Natural killer cell (primary cell): Measurements from ENCODE around the gene LTBP4. TPM values are rescaled to one million over a fixed set of nuclear protein-coding genes. Genes with fewer than 3 reads are reported as not detected.

Source experiments
- ATAC-seq, 3 donors: fragments of 150-1000 bp in 2 of 3; fragments of 200-7000 bp in 1 of 3; cut with Tn5 transposase; 1 replicate in 1 of 3; 2 replicates in 2 of 3; pipeline ENCODE4 v1.10.0; 2021; ENCODE audit warnings: mild to moderate bottlenecking in 2 of 3, moderate library complexity in 2 of 3
- DNase-seq, 2 donors: peaks; one replicate each; pipeline versions ENCODE4 v3.0.0 to v3.0.0-alpha.2; 2013 to 2021; ENCODE audit warnings: mixed read lengths in 1 of 2
- H3K27ac ChIP-seq: one replicate; pipeline ENCODE4 v1.5.1; 2013; ENCODE audit warnings: mild to moderate bottlenecking, low read length
- H3K27me3 ChIP-seq: one replicate; pipeline ENCODE4 v1.6.1; 2013; ENCODE audit warnings: low read length; ENCODE audit not compliant: control insufficient read depth, insufficient read depth
- H3K36me3 ChIP-seq: one replicate; pipeline ENCODE4 v1.6.1; 2013; ENCODE audit warnings: low read length; ENCODE audit not compliant: control insufficient read depth, insufficient read depth
- H3K4me1 ChIP-seq: one replicate; pipeline ENCODE4 v1.6.1; 2013; ENCODE audit warnings: low read length; ENCODE audit not compliant: control insufficient read depth, insufficient read depth
- H3K4me3 ChIP-seq: one replicate; pipeline ENCODE4 v1.5.1; 2013; ENCODE audit warnings: low read length
- H3K9me3 ChIP-seq: one replicate; pipeline ENCODE4 v1.6.1; 2013; ENCODE audit warnings: low read length; ENCODE audit not compliant: control insufficient read depth, insufficient read depth
- H3K27ac Mint-ChIP-seq, 2 donors: one replicate each; pipeline ENCODE4 v1.8.0; 2022; ENCODE audit warnings: mild to moderate bottlenecking in 2 of 2, mixed read lengths in 2 of 2, moderate library complexity in 1 of 2
- H3K27me3 Mint-ChIP-seq, 2 donors: one replicate each; pipeline ENCODE4 v1.8.0; 2022; ENCODE audit warnings: low read depth in 2 of 2, mixed read lengths in 2 of 2
- H3K36me3 Mint-ChIP-seq: one replicate; pipeline ENCODE4 v1.8.0; 2022; ENCODE audit warnings: mixed read lengths
- H3K4me1 Mint-ChIP-seq, 2 donors: one replicate each; pipeline ENCODE4 v1.8.0; 2022; ENCODE audit warnings: mixed read lengths in 2 of 2
- H3K4me3 Mint-ChIP-seq: one replicate; pipeline ENCODE4 v1.8.0; 2022; ENCODE audit warnings: mild to moderate bottlenecking, moderate library complexity, mixed read lengths
- H3K9me3 Mint-ChIP-seq, 2 donors: one replicate each; pipeline ENCODE4 v1.8.0; 2022; ENCODE audit warnings: mixed read lengths in 2 of 2
- CTCF ChIP-seq: fragments of 200-600 bp; IDR thresholded peaks from one replicate; pipeline ENCODE4 v1.8.0; 2022; ENCODE audit warnings: antibody characterized with exemption
- WGBS: methylation state at CpG from one replicate; pipeline ENCODE4 v1.1.7; 2013; ENCODE audit warnings: missing lambda C conversion rate; ENCODE audit not compliant: insufficient coverage; 5-methylcytosine and 5-hydroxymethylcytosine counted together
- intact Hi-C: fragments of 100-400 bp; cut with micrococcal nuclease; formaldehyde crosslinking; loops from one replicate; pipeline ENCODE4 v1.14.2; 2022
- total RNA-seq, 4 donors: library from RNA; stranded (reverse); fragments of 120-200 nt in 1 of 4; gene quantifications; one replicate each; pipeline versions ENCODE4 v1.2.3 to v1.2.4, GENCODE V29; 2013 to 2022

Gene LTBP4
- total RNA-seq, 3 donors from 2014 or later (not counting 1 experiment from before 2014, with no cell fraction given) = 153 to 182 (median 157) TPM

DNA sequence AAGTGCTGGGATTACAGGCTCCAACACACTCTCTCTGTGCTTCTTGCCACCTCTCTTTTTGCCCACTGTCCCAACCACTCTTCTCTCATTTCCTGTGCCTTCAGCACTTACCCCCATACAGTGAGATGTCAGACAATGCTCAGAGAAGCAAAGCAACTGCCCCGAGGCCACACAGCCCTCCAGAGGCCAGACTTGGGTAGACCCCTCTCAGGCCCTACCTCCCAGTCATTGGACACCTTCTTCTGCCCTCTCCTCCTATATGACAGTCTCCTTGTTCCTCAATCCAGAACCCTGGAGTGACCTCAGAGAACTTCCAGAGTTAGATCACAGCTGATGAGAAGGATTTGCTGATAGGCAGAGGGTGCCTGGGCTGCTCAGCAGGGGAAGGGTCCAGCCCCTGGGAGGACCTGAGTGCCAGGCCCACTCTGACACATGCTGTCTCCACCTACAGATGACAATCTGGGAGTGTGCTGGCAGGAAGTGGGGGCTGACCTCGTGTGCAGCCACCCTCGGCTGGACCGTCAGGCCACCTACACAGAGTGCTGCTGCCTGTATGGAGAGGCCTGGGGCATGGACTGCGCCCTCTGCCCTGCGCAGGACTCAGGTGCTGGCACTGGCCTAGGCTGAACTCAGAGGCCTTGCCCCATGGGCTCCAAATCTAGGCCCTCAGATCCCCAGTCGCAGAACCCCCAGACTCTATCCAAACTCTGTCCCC is 24.4 kb downstream of the LTBP4 start:
- no peak for TF ChIP-seq CTCF
- no peaks in the 10 kb centered on the region for H3K27me3 Mint-ChIP-seq
- peak overlapping the region; percentile 3 to 67 for H3K27ac Mint-ChIP-seq
- Histone ChIP-seq H3K4me1 (no peaks in the 10 kb centered on the region), H3K9me3 (no peaks in the 10 kb centered on the region), H3K27me3 (no peaks in the 10 kb centered on the region), H3K4me3 (no peak overlapping the region), H3K27ac (no peak overlapping the region), H3K36me3 (peaks cover 11% of the 10 kb centered on the region)
- no peak for DNase-seq
- H3K36me3 Mint-ChIP-seq = no peaks in the 10 kb centered on the region
- no peak overlapping the region for H3K4me3 Mint-ChIP-seq
- peaks cover 0 to 24% of the 10 kb centered on the region in 2 donors for H3K4me1 Mint-ChIP-seq
- no peaks in the 10 kb centered on the region for H3K9me3 Mint-ChIP-seq
- no peak for ATAC-seq
- intact Hi-C loops = no loop called here
- WGBS = 64% methylated on average over 7 of the region's 7 CpGs

- no peaks in the 10 kb centered on the region for H3K36me3 Mint-ChIP-seq
- peaks cover 0 to 19% of the 10 kb centered on the region in 2 donors for H3K4me1 Mint-ChIP-seq
- H3K4me3 Mint-ChIP-seq = no peak overlapping the region
- H3K4me3 ChIP-seq = no peak overlapping the region
- no peak for TF ChIP-seq CTCF
- 96% methylated on average over 24 of the region's 24 CpGs for WGBS
- no peak for DNase-seq
- peaks cover 10% of the 10 kb centered on the region for H3K36me3 ChIP-seq
- no peak overlapping the region for H3K27ac ChIP-seq
- no peaks in the 10 kb centered on the region for H3K27me3 ChIP-seq
- no peaks in the 10 kb centered on the region for H3K9me3 ChIP-seq
- intact Hi-C loops = no loop called here
- H3K27me3 Mint-ChIP-seq = no peaks in the 10 kb centered on the region
- H3K27ac Mint-ChIP-seq = no peak overlapping the region
- H3K9me3 Mint-ChIP-seq = no peaks in the 10 kb centered on the region
- H3K4me1 ChIP-seq = no peaks in the 10 kb centered on the region
- ATAC-seq = no peak
These were observed 25.7 kb downstream of the LTBP4 start for GRCh38 chr19:40626918-40627317.

GRCh38 chr19:40627486-40628279 is 26.5 kb downstream of the LTBP4 start:
- no peaks in the 10 kb centered on the region for H3K9me3 Mint-ChIP-seq
- ATAC-seq = no peak
- 96% methylated on average over 39 of the region's 39 CpGs for WGBS

More at GRCh38 chr19:40627486-40628279, 26.5 kb downstream of the LTBP4 start:
- Histone ChIP-seq H3K36me3 (peaks cover 10% of the 10 kb centered on the region), H3K9me3 (no peaks in the 10 kb centered on the region), H3K4me3 (no peak overlapping the region), H3K27ac (no peak overlapping the region), H3K4me1 (no peaks in the 10 kb centered on the region), H3K27me3 (no peaks in the 10 kb centered on the region)
- H3K4me3 Mint-ChIP-seq = no peak overlapping the region
- H3K27ac Mint-ChIP-seq = no peak overlapping the region
- peaks cover 0 to 19% of the 10 kb centered on the region in 2 donors for H3K4me1 Mint-ChIP-seq
- TF ChIP-seq CTCF = no peak
- DNase-seq = no peak
- intact Hi-C loops = no loop called here
- no peaks in the 10 kb centered on the region for H3K36me3 Mint-ChIP-seq
- H3K27me3 Mint-ChIP-seq = no peaks in the 10 kb centered on the region
